Measurements from ENCODE around the gene ATF2. TPM values are rescaled to one million over a fixed set of nuclear protein-coding genes. Genes with fewer than 3 reads are reported as not detected.

Gene ATF2
- total and polyA plus RNA-seq, 2 of the 8 experiments (the other 6 are each of a cell fraction or from before 2014, with no cell fraction given): 31.2 to 46.5 TPM

DNA sequence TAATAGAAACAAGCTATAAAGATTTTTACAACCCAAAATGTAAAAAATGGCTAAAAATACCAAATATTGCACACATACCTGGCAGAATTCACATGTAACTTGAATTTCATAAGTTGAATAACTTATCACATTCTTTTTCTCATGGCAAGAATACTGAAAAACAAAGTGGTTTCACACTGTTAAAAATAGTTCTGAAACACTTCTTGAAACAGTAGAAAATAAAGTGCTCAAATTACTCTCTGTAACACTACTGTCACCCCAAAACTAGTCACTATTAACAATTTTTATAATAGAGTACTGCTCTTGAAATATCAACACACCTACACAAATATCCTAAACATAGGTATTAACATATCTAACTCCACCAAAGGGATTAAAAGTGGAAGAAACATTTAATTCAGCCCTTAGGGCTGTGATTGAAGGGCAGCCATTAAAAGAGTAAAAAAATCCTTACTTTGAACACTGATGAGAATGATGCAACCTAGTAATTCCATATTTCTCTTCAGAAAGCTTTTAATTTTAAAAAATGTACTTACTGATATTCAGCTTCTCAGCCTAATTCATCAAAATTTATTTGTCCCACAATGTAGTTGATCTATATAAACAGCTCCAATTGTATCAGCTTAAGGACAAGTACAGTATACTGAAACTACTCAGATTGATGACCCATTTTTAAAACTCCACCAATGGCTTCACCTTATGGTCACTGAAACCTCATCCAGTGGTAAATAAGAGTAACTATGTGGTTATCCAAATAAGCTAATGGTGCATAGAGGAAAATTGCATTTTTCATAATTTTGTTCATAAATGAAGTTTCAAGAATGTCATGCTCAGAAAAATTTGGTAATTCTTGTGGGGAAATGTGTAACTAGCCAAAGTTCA is 31.4 kb downstream of the ATF2 start:
- H3K9ac ChIP-seq (replicated peaks in 1 of 4; ENCODE audit: extremely low read depth in 1 of 4, low read depth in 3 of 4, low read length in 3 of 4): no peak overlapping the region
- H3K79me2 ChIP-seq (ENCODE audit: control insufficient read depth in 1 of 2, insufficient read depth in 2 of 2, low read length in 2 of 2): peaks cover 0 to 49% of the 10 kb centered on the region in 2 experiments; a peak in 2 of 4 replicates
- H2BK5ac ChIP-seq (ENCODE audit: low read depth, low read length): no peak overlapping the region
- no peak overlapping the region for H2BK12ac ChIP-seq (ENCODE audit: low read depth, low read length)
- H4K5ac ChIP-seq (ENCODE audit: insufficient read length, low read depth, low read length): no peak overlapping the region
- no peak overlapping the region for H3K4ac ChIP-seq (replicated peaks; ENCODE audit: insufficient read length, low read depth, low read length)
- H3K18ac ChIP-seq (ENCODE audit: extremely low read depth, low read length): no peak overlapping the region
- H3K36me3 ChIP-seq (ENCODE audit: control insufficient read depth in 2 of 4, insufficient read depth in 4 of 4, low read length in 3 of 4): peaks cover 0 to 26% (median 0%) of the 10 kb centered on the region in 4 experiments; a peak in 2 of 8 replicates
- H4K91ac ChIP-seq (replicated peaks; ENCODE audit: insufficient read length, low read length): no peak overlapping the region
- H4K20me1 ChIP-seq (replicated peaks in 1 of 2; ENCODE audit: control insufficient read depth in 1 of 2, insufficient read depth in 2 of 2, low read length in 2 of 2): no peaks in the 10 kb centered on the region
- H3K79me1 ChIP-seq (ENCODE audit: low read depth, low read length): no peaks in the 10 kb centered on the region
- H2BK120ac ChIP-seq (replicated peaks; ENCODE audit: low read depth, low read length): no peak overlapping the region
- H2AK5ac ChIP-seq (ENCODE audit: low read depth, low read length): no peak overlapping the region
- H2BK15ac ChIP-seq (ENCODE audit: low read length): no peak overlapping the region
- DNase-seq (ENCODE audit: low read depth in 1 of 2, low spot score in 2 of 2) (no peak), FAIRE-seq (no peak)
- no peaks in the 10 kb centered on the region for H3K27me3 ChIP-seq (replicated peaks in 1 of 4; ENCODE audit: control insufficient read depth in 3 of 4, extremely low read depth in 1 of 4, insufficient read depth in 3 of 4, low read length in 3 of 4)
- ChIA-PET POLR2A (ENCODE audit: partially characterized antibody) (interaction anchor here (1.1 to 1.3 kb wide), 2 partner anchors 32 to 39 kb away, joined by 3 read pairs; no protein-coding TSS in a partner anchor), CTCF (ENCODE audit: partially characterized antibody) (interaction anchor here (0.6 to 1.7 kb wide), 13 partner anchors 13 to 961 kb away, joined by 3 to 5 read pairs (median 3); no protein-coding TSS in a partner anchor)
- H2AFZ ChIP-seq (ENCODE audit: low read length): no peak overlapping the region
- H3K23me2 ChIP-seq (ENCODE audit: low read depth, low read length): no peaks in the 10 kb centered on the region
- H3K14ac ChIP-seq (ENCODE audit: insufficient read length): no peak overlapping the region
- no peaks in the 10 kb centered on the region; a peak in 1 of 7 replicates for H3K4me1 ChIP-seq (replicated peaks in 1 of 4; ENCODE audit: control insufficient read depth in 3 of 4, insufficient read depth in 4 of 4, low read length in 3 of 4)
- H4K8ac ChIP-seq (ENCODE audit: extremely low read depth, insufficient read depth, low read length): no peak overlapping the region
- no peak overlapping the region for H3K23ac ChIP-seq (ENCODE audit: insufficient read length)
- H3K27ac ChIP-seq (ENCODE audit: low read depth, low read length): no peak overlapping the region
- H3K4me3 ChIP-seq (ENCODE audit: extremely low read depth in 1 of 4, insufficient read depth in 2 of 4, low read depth in 3 of 4, low read length in 4 of 4): peak overlapping the region in 1 of 4 experiments; percentile 3; a peak in 1 of 8 replicates
- H3K4me2 ChIP-seq (ENCODE audit: insufficient read depth in 1 of 2, low read depth in 2 of 2, low read length in 2 of 2): no peak overlapping the region
- H3K56ac ChIP-seq (replicated peaks; ENCODE audit: insufficient read length, low read depth, low read length): no peak overlapping the region
- no peak overlapping the region for H2BK20ac ChIP-seq (ENCODE audit: low read length)
- H3K9me3 ChIP-seq (ENCODE audit: insufficient read depth in 2 of 2, low read depth in 1 of 2, low read length in 1 of 2): no peaks in the 10 kb centered on the region
- no peak for TF ChIP-seq NRF1 (IDR thresholded peaks at IDR 0.05; ENCODE audit: low read depth, low read length)
- TF ChIP-seq BCL11A (IDR thresholded peaks at IDR 0.05; ENCODE audit: low read depth in 2 of 2, low read length in 2 of 2): no peak
- no peak for TF ChIP-seq KDM5A (IDR thresholded peaks at IDR 0.05; ENCODE audit: low read length)
- TF ChIP-seq EP300 (IDR thresholded peaks at IDR 0.05; ENCODE audit: borderline replicate concordance in 1 of 2, low read depth in 2 of 2, low read length in 2 of 2): no peak
- TF ChIP-seq, protein P1, sequence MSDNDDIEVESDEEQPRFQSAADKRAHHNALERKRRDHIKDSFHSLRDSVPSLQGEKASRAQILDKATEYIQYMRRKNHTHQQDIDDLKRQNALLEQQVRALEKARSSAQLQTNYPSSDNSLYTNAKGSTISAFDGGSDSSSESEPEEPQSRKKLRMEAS (IDR thresholded peaks at IDR 0.05): no peak
- TF ChIP-seq JUND (IDR thresholded peaks at IDR 0.05; ENCODE audit: low read length): no peak
- TF ChIP-seq RXRA (IDR thresholded peaks at IDR 0.05; ENCODE audit: insufficient read depth, low read depth, low read length): no peak
- no peak for TF ChIP-seq EZH2 (IDR thresholded peaks at IDR 0.05; ENCODE audit: low read depth, low read length, severe bottlenecking)
- TF ChIP-seq, protein P2, sequence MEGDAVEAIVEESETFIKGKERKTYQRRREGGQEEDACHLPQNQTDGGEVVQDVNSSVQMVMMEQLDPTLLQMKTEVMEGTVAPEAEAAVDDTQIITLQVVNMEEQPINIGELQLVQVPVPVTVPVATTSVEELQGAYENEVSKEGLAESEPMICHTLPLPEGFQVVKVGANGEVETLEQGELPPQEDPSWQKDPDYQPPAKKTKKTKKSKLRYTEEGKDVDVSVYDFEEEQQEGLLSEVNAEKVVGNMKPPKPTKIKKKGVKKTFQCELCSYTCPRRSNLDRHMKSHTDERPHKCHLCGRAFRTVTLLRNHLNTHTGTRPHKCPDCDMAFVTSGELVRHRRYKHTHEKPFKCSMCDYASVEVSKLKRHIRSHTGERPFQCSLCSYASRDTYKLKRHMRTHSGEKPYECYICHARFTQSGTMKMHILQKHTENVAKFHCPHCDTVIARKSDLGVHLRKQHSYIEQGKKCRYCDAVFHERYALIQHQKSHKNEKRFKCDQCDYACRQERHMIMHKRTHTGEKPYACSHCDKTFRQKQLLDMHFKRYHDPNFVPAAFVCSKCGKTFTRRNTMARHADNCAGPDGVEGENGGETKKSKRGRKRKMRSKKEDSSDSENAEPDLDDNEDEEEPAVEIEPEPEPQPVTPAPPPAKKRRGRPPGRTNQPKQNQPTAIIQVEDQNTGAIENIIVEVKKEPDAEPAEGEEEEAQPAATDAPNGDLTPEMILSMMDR (IDR thresholded peaks at IDR 0.05; ENCODE audit: control extremely low read depth in 1 of 3, insufficient read depth in 1 of 3, low read depth in 1 of 3, low read length in 3 of 3): no peak
